ENCODE measurements around the gene SDK2.
A peak's percentile ranks its signal among the peaks of the same experiment; 100 is the strongest.

Gene SDK2

DNA sequence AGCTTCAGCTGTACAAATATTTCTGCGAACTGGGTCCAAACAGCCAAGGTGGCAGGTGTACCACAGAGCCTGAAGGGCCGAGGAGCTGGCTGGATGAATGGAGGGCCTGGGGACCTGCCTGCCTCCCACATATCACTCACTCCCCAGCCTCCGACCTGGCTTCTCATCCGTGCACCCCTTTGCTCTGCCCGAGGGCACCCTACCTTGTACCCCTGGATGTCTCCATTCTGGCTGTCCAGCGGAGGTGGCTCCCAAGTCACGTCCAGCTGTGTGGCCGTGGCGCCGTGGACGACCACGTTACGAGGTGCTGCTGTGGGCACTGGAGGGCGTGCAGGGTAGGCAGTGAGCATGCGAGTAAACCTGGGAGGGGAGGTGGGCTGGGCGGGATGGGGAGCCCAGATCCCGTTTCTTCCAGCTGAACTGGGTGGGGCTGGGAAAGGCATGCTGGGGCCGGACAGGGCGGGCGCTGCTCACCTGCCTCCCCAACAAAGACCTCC is 265.2 kb downstream of the SDK2 start:
- DNase-seq = no peak

DNA sequence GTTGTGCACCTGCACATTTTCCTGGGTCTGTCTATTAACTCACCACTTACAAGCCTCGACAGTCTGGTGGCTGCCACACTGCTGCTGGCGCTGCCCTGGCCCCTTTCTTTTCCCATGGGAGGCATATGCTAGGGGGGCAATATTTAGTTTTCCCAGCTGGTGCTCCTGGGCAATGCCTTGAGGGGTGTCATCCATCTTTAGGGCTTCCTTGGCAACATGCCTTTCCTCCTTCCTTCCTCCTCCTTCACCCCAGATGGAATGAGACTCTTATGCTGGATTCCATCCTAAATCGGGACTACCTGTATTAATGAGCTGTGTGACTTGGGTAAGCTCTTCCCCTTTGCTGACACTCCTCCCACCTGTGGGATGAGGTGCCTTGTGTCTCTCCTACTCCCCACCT is 267.6 kb downstream of the SDK2 start:
- no peak for DNase-seq

DNA sequence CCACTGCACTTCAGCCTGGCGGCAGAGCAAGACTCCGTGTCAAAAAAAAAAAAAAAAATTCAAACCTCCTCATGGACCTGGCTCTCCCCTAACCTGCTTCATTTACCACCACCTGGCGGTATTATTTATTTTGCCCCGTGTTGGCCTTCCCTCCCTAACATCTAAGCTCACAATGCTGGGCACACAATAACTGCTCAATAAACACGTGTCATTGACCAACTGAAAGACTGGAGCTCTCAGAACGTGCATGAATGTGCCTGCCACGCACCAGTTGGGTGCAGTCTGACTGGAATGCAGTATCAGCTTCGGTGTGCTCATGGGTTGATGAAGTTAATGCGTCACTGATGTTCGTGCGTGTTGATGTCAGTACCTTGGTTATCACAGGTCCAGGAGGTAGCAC is 268.1 kb downstream of the SDK2 start:
- DNase-seq = no peak

DNA sequence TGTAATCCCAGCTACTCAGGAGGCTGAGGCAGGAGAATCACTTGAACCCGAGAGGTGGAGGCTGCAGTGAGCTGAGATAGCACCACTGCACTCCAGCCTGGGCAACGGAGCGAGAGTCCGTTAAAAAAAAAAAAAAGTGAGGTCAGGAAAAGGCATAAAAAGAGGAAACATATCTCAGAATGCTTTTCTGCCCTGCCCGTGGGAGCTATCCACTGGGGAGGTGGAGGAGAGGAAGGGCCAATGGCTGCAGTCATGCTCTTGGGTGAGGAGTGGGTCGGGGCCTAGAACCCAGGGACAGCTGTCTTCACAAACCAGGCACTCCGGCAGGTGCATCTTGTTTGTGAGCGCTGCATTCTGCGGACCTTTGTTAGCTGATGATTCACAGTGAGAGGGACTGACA is 272.4 kb downstream of the SDK2 start:
- DNase-seq = no peak

DNA sequence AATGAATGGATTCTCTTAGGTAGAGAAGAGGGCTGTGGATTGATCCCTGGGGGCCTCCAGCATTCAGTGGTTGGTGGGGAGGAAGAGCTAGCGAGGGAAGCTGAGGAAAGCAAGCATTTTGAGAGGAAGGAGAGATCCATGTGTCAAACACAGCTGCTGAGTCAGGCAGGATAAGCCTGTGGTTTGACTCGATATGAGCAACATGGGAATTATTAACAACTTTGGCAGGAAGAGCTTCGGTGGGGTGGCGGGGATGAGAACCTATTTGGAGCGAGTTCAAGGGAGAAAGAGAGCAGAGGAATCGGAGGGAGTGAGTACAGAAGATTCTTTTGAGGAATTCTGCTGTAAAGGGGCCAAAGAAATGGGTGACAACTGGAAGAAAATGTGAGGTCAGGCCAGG is 273.0 kb downstream of the SDK2 start:
- no peak for DNase-seq

DNA sequence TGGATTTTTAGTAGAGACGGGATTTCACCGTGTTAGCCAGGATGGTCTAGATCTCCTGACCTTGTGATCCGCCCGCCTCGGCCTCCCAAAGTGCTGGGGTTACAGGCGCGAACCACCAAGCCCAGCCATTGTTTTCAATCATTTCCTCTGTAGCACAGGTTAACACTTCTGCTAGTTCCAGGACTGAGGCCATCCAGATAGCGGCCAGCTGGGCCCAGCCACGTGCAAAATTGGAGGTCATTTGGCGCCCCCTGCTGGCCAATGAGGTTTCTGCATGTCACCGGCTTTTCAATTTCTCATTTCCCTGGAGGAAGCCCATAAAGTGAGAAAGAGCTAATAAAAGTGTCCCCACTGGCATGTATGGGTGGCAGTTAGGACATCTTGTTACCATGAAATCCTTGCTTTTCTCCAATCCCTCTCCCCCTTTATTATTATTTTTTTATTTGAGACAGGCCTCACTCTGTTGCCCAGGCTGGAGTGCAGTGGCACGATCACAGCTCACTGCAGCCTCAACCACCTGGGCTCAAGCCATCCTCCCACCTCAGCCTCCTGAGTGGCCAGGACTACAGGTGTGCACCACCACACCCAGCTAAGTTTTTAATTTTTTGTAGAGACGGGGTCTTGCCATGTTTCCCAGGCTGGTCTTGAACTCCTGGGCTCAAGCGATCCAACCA is 274.3 kb downstream of the SDK2 start:
- DNase-seq = peak; percentile 60

DNA sequence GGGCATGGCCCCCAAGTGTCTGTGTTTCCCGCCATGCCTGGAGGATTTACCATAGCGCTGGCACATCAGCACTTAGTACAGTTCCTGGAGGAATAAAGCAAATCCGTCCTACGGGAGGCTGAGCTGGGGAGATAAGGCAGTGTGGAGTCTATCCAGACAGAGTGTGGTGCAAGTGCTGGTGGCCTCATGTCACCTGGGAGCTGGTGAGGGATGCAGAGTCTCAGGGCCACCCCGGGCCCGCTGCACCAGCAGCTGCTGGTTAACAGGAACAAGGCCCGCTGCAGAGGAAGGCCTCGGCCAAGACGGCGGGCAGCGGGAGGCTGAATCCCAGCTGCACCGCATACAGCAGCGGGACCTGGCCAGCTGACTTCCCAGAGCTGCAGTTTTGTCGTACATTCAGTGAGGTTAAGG is 275.1 kb downstream of the SDK2 start:
- no peak for DNase-seq

DNA sequence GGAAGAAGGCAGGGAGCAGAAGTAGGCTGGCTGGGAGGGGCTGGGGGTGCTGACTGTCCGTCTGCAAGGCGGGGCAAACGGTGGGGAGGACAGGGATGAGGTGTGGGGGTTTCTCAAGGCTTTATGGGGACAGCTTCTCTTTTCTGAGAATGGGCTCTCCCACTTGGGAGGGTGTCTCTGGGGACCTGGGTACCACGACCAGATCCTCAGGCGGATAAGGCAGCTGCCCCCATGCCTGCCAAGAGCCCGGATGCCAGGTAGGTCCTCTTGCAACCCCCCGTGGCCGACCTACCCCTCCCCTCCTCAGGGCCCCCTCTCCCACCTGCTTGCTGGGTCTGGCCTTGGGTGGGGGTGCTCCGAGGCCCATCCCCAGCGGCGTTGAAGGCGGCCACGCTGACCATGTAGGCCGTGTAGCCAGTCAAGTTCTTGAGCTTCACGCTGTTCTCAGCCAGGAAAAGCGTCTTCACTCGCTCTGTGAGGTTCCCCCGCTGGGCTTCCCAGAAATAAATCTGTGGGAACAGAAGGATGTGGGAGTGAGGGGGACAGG is 276.1 kb downstream of the SDK2 start:
- no peak for DNase-seq

DNA sequence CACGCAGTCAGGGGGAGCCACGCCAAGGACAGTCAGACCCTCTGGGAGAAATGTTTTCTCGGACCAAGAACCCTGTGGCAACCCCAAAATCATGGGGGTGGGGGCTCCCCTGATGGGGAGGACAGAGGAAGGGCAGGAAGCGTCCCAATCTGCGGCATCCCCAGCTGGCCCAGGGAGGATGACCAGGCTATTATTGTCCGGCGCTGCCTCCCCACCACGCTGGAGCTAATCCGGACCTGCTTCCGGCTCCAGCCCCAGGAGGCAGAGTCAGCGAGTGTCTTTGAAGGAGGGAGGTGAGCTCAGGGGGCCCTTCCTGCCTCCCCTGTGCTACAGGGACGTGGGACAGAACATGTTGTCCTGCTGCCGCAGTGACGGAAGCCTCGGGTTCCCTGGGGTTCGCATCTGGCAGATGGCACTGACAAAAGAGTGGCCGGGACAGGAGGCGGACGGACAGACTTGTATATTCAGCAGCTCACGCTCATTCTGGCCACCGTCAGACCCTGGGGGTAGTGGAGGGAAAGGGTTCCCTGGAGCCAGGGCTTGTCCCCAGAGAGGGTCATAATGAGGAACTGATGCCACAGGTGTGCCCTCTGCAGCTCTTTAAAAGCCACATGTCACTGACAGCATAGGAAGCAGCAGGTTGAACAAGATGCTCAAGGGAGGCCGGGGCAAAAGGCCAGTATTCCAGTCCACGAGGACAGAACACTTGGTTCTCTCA is 278.2 kb downstream of the SDK2 start:
- DNase-seq = no peak

DNA sequence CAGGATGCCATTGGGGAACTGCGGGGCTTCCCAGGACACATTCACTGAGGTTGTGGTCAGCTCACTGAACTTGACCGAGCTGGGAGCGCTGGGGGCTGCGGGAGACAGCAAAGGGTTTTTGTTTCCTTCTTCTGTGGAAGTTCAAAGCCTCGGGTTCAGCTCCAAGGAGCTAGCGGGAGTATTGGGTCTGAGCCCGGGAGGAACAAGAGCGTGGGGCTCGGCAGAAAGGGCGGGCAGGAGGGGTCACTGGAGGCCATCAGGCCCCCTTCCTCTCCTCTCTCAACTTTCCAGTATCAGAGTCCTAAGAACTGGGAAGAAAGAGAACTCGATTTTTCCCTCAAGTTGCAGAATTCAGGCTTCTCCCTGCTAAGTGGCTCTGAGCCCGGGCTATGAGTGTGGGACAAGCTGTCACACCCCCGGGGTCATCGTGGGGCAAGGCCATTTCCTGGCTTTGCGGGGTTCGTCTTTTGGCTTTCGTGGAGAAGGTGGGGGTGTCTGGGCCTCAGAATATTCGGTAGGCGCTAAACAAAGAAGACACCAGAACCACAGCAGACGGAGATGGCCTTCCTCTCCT is 278.9 kb downstream of the SDK2 start:
- DNase-seq = no peak

DNA sequence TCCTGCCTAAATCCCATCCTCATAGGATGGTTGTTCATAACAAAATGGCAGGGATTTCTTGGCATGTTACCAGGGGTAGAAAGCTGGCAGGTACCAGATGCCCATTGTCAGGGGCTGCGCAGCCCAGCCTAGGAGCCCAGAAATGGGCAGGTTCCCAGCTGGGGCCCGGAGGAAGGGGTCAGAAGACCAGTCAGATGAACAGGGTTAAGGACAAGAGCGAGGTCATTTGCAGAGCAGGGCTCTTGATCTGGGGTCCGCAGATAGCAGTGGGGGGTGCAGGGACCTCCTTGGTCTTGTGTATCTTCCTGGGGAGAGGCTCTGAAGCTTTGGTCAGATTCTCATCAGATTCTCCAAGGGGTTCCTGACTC is 280.1 kb downstream of the SDK2 start:
- DNase-seq = no peak

DNA sequence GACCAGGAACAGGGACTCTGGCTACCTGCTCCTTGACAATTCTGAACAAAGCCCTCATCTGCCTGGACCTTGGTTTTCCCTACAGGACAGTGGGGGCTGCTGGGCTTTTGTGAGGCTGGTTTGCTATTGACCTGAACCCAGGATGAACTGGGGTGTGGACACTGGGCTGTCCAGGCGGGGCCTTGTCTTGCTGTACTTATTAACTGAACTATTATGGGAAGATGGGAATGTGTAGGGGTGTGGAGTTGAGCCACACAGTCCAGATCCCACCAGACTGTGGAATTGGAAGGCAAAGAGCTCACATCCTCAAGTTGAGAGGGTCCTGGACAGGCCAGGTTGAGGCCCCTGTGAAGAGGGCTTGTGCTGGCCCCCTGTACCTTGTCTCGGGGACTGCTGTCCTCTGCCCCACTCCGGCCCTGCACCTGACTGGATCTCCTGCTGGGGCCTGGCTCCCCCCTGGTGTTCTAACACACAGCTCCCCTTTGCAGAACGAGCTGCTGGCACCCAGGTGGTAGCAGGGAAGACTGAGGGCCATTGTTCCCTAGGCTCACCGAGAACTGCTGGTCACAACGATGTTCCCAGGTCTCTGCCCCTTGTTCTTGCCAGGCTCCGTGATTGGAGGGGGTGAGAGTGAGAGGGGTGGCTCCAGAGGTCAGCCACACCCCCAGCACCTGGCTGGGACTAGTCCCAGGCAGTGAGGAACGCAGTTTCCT is 280.6 kb downstream of the SDK2 start:
- no peak for DNase-seq

DNA sequence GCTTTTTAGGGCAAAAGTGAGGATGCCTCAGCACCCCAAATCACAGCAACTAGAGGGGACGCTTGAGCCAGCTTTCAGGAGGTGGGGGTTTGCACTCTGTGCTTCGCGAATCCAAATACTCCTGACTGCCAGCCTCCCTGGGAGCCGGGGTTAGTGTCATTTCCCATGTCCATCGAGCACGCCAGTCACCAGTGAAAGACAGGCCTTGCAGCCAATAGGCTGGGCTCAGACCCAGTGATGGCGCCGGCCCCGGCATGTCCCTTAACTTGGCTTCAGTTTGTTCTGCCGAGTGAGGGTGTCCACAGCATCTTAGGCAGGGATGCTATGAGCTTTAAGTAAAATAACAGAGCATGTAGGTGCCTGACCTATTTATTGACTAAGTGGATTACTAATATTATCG is 281.5 kb downstream of the SDK2 start:
- no peak for DNase-seq

DNA sequence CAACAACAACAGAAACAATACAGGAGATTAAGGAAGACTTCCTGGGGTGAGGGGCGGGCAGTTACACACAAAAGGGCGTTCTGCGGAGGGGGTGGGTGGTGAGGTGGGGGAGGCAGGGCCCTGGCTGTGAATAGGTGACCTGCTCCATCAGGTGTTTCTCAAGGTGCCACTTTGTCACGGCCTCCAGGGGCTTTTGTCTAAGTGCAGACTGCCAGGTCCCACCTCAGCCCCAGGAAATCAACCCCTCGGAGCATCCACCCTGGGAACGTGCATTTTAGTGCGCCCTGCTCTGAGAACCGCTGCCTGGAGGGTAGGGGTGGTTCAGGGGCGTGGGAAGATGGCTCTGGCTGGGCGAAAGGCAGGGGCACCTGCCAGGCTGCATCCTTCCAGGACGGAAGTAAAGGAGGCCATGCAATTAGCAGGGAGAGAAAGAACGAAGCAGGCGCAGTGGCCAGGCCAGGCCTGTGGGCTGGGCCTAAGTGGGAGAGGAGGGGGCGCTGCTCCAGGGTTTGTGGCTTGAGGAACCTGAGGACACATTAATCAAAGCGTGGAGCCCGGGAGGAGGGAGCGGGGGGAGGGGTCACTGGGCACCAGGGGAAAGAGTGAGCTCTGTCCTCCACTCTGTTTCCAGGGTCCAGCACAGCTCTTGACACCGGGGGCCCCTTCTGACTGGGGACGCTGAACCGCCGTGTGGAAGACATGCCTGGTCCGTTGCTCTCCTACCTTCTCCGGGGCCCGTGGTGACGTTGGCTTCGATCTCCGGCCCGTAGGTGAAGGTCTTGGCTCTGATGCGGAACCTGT is 283.1 kb downstream of the SDK2 start:
- DNase-seq = no peak

DNA sequence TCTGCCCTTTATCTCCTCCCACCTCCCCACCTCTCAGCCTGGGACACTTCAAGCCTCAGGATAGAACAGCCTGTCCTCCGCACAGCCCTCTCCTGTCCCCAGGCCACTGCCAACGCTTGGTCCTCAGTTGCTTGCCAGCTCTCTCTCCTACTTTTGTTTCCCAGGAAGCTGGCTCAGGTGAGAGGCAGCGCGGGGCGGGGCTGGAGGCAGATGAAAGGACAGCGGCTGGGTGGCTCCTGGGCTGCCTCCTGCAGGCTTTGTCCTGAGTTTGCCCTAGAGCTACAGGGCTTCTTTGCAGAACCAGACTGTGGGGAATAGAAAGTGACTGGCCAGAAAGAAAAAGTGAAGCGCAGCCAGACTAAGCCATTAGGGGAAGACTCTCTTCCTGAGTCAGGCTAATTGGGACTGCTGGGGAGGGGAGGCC is 284.2 kb downstream of the SDK2 start:
- DNase-seq = no peak

DNA sequence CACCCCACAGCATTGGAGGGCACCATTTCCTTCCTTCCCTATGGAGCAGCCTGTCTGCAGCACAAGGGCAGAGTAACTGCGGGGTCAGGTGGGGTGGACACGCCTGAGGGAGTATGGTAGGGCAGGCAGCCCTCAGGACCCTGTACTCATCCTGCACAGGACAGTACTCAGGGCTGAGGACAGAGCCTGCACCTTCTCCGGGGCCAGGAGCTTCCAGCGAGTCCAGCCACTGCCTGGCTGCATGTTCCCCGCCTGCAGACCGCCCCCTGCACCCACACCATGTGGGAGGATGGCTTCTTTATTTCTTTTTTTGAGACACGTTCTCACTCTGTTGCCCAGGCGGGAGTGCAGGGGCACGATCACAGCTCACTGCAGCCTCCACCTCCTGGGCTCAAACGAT is 284.9 kb downstream of the SDK2 start:
- DNase-seq = no peak

DNA sequence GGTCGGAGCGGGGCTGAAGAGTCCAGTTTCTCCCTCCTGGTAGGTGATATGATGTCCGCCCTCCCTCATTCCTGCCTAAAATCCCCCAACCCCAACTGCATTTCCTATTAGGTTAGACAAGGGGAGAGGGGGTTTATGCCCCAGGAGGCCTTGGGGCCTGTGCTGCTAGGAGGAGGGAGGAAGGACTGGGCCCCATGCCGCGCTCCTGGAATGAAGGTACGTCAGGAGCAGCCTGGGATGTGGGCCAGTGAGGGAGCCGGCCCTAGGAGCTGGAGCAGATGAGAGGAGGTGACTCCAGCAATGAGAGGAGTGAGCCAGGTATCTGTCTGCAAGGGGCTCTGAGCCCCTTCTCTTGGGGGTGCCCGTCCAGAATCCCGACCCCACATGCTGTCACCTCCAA is 285.6 kb downstream of the SDK2 start:
- no peak for DNase-seq

DNA sequence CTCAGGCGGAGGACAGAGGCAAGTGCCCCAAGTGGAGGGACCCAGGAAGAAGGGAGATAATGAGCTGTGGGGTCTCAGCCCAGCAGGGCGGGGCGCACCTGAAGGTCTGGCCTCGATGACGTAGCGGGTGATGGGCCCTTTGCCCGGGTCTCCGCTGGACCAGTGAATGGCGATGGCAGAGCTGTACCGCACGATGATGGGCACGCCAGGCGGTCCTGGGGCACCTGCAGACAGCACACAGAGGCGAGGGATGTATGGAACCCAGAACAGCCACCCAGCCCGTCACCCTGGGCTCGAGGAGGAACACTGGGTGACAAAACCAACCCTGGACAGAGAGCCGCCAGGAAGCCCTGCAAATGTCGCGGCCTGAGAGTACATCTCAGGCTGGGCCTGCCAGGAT is 286.3 kb downstream of the SDK2 start:
- DNase-seq = no peak

DNA sequence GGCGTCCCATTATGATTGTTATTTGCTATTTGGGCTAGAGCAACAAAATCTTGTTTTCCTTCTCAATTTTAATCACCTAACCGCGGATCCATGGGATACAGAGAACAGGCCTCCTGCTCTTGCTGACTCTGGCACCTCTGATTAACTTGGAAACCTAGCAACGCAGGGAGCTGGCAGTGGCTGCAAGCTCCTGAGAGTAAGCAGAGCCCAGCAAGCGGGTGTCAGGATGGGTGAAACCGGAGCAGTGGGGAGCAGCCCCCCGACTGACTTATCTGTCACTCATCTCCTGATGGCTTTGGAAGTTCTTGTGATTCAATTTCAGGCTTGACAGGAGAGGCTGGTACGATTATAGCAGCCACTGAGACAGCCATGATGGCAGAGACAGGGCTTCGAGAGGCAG is 286.9 kb downstream of the SDK2 start:
- no peak for DNase-seq

DNA sequence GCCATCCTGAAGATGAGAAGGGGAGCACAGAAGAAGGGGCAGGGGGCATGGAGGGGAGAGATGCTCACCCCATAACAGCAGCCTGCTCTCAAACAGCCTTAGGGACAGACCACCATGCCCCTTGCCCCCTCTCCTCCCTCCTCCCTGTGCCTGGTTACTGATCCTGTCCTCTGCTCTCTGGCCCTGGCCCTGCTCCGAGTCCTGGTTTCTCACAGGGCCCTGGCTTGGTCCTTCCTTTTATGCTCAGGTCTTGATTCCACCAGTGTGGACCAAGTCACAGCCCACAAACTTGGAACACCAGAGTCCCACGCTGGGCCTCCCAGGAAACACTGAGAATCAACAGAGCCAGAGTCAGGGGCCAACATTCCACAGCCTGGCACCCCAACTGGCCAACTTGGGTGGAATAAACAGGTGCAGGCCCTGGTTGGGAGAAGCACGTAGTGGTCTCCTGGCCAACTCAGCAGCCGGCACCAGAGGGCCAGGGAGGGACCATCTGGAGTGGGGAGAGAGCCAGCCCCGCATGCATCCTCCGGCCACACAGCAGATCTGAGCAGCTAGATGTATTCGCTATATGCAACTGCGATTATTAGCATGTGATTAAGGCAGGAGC is 287.6 kb downstream of the SDK2 start:
- no peak for DNase-seq

DNA sequence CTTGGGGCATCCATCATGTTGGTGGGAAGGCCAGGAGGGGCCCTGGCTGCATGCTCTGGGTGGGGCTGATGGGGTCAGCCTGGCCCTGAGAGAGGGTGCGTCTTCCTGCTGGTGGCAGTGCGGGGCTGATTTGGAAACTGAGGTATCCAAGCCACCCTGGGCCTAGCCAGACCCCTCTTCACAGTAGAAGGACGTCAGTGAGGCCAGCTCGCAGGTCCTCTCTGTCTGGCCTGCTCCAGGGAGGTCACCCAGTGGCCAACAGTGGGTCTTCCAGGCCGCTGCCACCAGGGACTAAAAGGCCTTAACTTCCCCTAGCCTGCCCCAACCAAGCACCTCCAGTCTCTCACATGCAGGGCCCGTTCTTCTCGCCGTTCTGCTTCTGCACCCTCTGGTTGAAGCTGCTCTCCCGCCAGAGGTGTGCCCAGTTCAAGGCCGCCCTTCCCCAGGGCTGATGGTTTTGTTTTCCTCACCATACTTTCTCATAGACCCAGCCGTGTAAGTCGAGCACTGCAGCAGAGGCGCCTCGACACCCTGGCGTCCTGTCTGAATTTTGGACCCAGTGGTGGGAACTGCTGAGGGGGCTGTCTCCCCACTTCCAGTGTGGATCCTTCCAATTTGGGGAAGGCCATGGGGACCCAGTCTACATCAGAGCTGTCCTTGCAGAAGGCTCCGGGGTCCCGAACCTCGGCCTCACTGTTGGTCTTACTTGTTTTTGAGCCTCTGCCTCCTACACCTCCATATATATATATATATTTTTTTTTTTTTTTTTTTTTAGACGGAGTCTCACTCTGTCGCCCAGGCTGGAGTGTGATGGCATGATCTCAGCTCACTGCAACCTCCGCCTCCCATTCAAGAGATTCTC is 289.6 kb downstream of the SDK2 start:
- DNase-seq = no peak
